Stimulated activated CD8-positive, alpha-beta memory T cell treated with anti-CD3 and anti-CD28 coated beads, Interleukin-15, amount 100 ng/mL, for 24 hours (primary cell): Measurements from ENCODE around the gene SYNE1.

Source experiments
- DNase-seq: peaks from one replicate; pipeline ENCODE4 v3.0.0-alpha.2; 2020; ENCODE audit warnings: low read depth

The SYNE1 gene

DNA sequence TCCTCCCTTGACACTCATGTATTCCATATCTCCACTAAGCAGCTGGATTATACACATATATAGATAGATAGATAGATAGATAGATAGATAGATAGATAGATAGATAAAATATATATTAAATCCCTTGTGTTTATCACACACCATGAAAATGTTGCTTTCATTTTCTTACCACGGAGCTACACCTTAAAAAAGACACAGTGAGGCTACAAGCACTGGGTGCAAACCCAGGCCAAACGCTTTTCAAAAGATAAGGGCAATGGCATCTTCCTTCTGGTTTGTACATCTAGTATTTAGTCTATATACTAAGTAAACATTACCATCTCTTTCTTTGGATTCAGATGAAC lies 452.6 kb downstream of the SYNE1 start:
- no peak for DNase-seq

GRCh38 chr6:152180601-152181000 lies 456.6 kb downstream of the SYNE1 start:
- no peak for DNase-seq

- DNase-seq: no peak
Measured at GRCh38 chr6:152176268-152176667, 460.9 kb downstream of the SYNE1 start.

DNA sequence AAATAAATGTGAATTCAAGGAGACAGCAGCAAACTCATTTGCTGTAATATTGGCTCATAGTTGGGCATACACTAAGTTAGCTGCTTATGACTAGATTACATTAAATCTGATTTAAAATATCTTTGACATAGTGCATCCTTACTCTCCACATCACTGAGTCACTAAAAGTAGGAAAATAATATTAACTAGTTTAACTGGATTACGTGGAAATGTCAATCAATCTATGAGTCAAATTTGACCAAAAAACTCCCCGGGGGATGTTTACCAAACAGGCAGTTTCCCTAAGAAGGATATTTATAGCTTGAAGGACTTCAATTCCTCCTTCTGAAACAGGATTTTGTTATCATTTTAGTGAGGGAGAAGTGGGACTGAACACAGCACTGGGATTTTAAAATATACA lies 463.2 kb downstream of the SYNE1 start:
- no peak for DNase-seq

- no peak for DNase-seq
Measured at GRCh38 chr6:152173321-152173720, 463.8 kb downstream of the SYNE1 start.

DNA sequence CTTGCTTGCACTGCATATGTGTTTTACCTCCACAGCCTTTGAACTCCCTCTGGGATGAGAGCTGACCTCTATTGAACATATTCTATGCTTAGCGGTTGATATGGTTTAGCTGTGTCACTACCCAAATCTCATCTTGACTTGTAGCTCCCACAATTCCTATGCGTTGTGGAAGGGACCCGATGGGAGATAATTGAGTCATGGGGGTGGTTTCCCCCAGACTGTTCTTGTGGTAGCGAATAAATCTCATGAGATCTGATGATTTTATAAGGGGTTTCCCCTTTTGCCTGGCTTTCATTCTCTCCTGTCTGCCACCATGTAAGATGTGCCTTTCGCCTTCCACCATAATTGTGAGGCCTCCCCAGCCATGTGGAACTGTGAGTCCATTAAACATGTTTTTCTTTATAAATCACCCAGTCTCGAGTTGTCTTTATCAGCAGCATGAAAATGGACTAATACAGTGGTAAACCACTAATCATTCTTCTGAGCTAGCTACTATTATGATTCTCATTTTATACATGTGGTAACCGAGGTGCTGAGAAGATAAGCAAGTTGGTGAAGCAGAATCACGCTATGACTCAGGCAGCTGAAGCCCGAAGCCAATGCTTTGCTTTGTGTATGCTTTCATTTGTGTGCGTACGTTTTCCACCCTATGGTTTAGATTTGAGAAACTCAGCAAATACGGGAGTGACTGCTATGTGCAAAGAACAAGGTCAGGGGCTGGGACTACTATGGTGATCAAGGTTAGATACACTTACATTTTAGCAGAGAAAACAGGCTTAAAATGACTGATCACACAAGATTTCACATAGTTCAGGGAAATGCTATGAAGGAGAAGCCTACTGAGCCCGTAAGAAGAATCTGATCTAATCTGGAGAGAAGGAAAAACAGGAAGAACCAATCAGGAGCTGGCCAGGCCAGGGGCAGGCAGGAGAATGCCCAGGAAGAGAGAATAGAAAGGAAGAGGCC lies 466.2 kb downstream of the SYNE1 start:
- DNase-seq: no peak

GRCh38 chr6:152170313-152170701 lies 466.9 kb downstream of the SYNE1 start:
- DNase-seq: no peak

GRCh38 chr6:152167641-152168603 lies 469.2 kb downstream of the SYNE1 start:
- no peak for DNase-seq

- DNase-seq: no peak
Measured at GRCh38 chr6:152166897-152167296, 470.3 kb downstream of the SYNE1 start.

DNA sequence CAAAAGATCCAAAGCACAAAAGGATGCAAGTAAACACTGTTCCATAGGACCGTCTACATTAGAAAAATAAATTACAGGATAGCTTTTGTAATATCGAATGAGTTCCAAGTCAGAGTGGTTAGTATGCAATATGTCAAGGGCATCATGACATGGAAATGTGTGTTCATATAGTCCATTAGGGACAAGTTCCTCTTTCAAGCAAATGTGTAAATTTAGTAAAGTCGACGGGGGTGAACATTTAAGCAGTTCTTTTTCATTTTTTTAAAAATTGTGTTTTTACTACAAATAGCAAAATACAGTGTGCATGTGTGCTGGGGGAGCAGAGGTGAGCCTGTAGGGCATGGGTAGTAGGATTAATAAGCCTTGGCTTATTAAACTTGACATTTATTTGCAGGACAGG lies 470.7 kb downstream of the SYNE1 start:
- no peak for DNase-seq

DNA sequence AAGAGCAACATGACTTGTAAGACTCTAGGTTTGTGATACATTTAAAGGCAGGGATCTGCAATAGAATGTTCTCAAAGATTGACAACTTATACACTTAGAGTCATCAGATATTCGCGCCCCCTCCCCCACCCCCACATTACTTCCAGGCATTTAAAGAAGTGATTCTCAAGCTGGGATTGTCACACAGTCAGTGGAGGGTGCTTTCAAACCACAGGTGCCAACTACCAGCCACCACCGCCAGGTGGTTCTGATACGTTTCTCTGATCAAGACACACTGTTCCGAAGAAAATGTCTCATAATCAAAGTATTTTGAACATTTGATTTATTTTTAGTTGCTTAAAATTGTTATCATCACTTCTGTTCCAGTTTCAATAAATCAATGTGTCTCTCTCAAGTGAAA lies 472.2 kb downstream of the SYNE1 start:
- no peak for DNase-seq

DNA sequence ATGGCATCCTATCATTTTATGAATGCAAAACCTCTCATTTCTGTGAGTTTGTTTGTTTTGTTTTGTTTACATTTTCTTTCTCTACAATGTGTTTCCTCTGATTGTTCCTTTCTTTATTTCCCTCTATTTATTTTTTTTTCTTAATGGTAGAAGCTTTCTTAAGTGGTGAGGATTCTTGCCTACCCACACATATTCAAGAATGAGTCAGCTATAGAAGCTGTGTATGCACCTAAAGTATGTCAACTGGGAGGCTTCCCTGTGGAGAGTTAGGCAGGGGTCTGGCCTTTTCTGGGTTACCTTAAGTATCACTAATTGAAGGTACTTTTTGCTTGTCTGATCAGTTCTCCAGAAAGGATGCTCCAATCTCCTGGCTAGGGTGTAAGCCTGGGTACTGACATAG lies 475.7 kb downstream of the SYNE1 start:
- DNase-seq: no peak

GRCh38 chr6:152160346-152160745 lies 476.8 kb downstream of the SYNE1 start:
- DNase-seq: no peak

GRCh38 chr6:152155792-152156191 lies 481.4 kb downstream of the SYNE1 start:
- DNase-seq: no peak

DNA sequence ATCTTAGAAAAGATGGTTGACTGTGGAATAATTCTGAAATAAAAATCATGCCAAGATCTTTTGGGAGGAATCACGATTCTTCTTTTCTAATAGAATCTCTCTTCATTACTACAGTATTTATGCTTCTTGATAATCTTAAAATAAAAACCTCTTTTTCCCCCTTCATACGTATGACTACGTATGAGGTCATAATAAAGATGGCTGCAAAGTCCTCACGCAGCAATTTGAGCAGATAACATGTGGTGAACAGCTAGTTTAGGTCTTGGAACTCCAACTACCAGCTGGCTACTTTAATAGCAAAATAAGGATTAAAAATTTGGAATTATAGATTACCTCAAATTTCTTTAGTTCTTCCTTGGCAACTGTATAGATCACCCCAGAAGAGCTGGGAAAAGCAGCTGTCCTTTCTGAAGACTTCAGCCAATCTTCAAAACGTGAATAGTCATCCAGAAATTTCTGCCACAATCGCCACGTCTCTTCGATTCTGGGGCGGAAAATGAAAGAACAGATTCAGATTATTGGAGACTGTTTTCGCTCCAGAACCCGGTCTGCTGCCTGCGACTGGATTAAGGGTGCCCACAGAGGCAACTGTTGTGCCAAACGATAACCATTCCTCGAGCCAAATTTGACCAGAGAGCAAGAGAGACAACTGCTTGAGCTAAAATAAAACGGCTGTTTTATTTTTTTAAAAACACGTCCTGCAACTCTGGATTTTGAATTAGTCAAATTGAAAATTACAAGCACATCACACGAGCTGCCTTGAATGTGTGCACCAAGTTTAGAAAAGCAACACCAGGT lies 482.4 kb downstream of the SYNE1 start:
- no peak for DNase-seq

- no peak for DNase-seq
Measured at GRCh38 chr6:152151920-152152319, 485.2 kb downstream of the SYNE1 start.

DNA sequence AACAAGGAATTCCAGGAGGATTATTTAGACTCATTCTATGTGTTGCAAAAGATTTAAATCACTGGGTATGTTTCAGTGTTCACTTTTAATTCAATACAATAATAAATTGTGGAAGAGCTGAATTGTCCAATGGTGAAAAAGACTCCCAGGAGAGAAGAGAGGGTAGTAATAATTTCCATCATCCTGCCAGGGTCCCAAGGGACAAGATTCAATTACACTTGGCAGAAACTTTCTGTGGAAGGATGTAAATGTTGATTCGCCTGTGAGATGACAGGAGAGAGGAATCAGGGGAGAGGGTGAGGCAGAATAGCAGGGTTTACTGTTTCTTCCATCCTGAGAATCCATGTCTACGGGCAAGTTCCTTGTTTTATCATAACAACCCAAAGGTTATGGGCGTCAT lies 487.0 kb downstream of the SYNE1 start:
- DNase-seq: no peak

- DNase-seq: no peak
Measured at GRCh38 chr6:152148412-152148811, 488.8 kb downstream of the SYNE1 start.

DNA sequence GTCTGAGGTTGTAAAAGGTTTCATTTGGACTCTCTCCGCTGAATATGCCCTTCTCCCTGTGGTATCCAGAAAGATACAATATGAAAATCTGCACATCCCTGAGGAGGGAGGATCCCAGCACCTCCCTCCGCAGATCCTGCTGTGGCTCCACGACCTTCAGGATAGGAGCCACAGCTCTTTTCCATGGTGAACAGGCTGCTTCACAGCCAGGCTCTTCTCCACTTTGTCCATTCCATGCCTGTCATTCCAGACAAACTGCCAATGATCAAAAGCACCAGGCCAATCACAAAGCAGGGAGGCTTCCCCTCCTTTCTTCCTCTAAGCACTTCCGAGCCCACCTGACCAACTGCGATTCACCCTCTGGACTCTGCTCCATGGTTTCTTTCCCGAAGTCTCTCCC lies 489.9 kb downstream of the SYNE1 start:
- DNase-seq: no peak

DNA sequence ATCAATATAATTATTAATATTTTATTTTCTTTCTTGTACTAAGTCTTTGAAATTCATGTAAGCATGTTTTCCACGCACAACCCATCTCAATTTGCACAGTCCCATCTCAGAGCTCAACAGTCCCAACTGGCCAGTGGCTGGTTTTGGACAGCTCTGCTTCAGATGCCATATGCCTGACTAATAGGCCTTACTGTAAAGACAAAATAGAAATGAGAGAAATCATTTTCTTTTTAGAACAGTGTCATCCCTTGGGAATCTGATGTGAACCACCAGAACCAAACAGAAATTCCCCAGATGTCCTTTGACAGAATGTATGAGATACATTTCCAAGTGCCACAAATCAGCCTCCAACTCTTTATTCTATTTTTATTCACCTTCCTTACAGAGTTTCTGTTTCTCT lies 490.8 kb downstream of the SYNE1 start:
- no peak for DNase-seq

DNA sequence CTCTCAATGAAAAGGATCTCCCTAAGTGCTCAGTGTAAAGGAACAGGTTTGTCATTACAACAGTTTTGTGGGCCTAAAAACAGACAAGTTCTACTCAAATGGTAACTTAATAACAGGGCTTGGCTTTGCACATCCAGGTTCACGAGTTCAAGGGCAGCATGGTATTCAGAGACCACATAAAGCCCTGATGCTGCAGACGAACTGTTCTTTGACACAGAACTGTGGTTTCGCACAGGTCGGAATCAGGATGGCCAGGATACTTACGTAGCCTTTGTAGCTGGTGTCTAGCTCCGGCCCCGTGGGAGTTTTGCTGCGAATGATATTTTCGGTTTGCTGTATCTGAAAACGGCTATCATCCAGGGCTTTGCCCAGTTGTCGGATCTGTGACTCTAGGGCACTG lies 493.8 kb downstream of the SYNE1 start:
- DNase-seq: no peak

DNA sequence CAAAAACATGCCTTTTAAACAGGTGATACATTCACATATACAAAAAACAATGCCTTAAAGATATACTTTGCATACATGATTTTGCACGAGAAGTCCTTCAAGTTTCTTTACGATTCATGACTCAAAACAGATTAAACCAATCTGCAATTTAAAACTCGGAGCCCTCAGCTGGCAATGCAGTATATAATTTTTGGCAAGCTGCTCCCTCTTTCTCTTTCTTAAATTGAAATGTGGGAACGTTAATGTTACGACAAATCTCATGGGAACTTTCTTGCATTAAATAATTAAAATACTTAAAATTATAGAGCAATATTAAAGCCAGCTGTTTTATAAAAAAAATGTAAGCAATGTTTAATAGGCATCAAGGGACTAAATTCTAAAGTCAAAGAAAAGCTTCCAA lies 495.1 kb downstream of the SYNE1 start:
- no peak for DNase-seq
